Choroid plexus epithelial cell (primary cell): ENCODE results near the gene OTUD4.

ENCODE experiments used
- DNase-seq: peaks from one replicate; pipeline ENCODE4 v3.0.0-alpha.2; 2010; ENCODE audit warnings: low read depth
- H3K4me3 ChIP-seq: 2 replicates; pipeline ENCODE4 v1.5.1; 2011; ENCODE audit warnings: low read depth, mild to moderate bottlenecking, control low read depth, low read length, moderate library complexity
- CTCF ChIP-seq: conservative IDR thresholded peaks from 2 replicates; pipeline ENCODE4 v1.5.1; 2011; ENCODE audit warnings: low read depth, mild to moderate bottlenecking, control low read depth, inconsistent platforms, low read length, moderate library complexity

OTUD4 gene

DNA sequence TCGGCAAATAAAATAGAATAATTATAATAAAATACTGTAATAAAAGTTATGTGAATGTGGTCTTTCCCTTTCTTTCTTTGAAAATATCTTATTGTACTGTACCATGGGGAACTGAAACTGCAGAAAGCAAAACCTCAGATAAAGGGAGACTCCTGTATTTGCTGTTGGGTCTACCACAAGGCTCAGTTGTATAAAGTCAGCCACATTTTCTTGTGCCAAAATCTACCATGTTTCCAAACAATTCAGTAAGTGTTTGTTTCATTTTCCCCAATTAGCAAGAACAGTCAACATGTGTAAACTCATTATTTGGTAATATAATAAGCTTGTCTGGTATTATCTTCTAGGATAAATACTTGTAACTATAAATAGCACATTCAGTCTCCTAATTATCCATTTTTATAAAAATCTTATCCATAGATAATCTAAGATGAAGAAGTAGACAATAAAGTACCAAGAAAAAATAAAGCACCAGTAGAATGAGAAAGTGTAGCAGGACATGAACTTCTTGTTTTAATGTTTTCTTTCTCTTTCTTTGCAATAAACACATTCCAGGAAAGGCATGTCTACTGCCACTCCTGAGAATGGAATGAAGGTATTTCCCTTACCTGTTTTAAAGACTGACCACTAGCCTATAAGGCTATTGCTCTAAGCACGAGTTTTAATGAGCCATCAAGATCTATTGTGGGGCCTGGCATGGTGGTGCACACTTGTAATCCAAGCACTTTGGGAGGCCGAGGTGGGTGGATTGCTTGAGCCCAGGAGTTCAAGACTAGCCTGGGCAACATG, 15.0 kb upstream of the OTUD4 start:
- TF ChIP-seq CTCF = no peak
- no peak overlapping the region for H3K4me3 ChIP-seq
- DNase-seq = no peak

DNA sequence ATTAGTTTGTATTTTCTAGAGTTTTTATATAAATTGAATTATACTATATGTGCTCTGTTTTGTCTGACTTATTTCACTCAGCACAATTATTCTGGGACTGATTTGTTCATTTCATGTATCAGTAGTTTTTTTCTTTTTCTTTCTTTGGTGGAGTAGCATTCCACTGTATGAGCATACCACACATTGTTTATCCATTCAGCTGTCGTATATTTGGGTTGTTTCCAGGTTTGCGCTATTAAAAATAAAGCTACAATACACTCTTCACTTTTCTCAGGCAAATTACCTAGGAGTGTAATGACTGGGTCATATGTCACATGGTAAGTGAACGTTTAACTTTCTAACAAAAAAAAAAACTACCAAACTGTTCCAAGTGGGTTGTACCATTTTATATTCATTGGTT, 9.6 kb upstream of the OTUD4 start:
- peak; percentile 50 for DNase-seq
- H3K4me3 ChIP-seq = no peak overlapping the region

GRCh38 chr4:145186729-145187128, 6.3 kb upstream of the OTUD4 start:
- no peak for TF ChIP-seq CTCF
- DNase-seq = no peak
- H3K4me3 ChIP-seq = no peak overlapping the region

More for the DNA sequence above, 9.6 kb upstream of the OTUD4 start:
- TF ChIP-seq CTCF = no peak

DNA sequence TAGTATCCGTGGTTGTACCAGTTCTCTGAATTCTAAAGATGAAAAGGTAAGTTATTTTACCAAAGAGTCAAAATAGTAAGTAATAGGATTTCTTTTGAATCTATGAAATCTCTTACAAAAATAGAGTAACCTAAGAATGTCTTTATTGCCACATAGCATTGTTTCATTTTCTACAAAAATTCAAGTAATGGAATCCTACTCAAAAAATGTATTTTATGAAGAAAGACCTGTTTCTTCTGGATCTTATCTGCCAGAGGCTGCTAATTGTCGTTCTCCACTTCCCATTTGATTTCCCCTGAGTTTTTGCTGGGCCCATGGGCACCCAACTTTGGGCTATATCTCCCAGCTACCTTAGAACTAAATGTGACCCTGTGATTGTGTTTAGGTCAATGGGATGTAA, 3.2 kb upstream of the OTUD4 start:
- no peak overlapping the region for H3K4me3 ChIP-seq
- DNase-seq = no peak

GRCh38 chr4:145183023-145183422, 2.6 kb upstream of the OTUD4 start:
- no peak for DNase-seq
- H3K4me3 ChIP-seq = no peak overlapping the region
- TF ChIP-seq CTCF = no peak

More for the DNA sequence above, 3.2 kb upstream of the OTUD4 start:
- no peak for TF ChIP-seq CTCF

DNA sequence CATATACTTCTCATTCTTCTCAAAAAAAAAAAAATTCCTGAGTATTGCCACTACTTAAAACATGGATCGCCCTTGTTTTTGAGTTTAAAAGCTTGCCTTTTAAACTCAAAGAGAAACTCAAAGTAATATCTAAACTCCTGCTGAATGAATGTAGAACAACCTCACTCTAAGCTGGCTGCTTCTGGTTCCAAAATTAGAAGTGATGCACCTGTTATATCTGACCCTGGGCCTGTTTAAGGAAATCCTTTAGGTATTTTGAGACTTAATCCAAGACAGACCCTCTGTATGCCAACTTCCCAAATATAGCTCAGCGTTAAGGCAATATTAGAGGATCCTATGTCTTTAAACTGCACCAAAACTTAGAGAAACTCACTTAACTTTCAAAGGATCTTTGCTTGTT, 1.8 kb upstream of the OTUD4 start:
- TF ChIP-seq CTCF = no peak
- no peak overlapping the region for H3K4me3 ChIP-seq
- DNase-seq = no peak

GRCh38 chr4:145181091-145181501, 707 bp upstream of the OTUD4 start:
- no peak for DNase-seq
- no peak for TF ChIP-seq CTCF
- H3K4me3 ChIP-seq = peak overlapping the region; percentile 88

- DNase-seq = peak; percentile 39
- peak overlapping the region; percentile 88 for H3K4me3 ChIP-seq
Measured at GRCh38 chr4:145179861-145180297, 510 bp downstream of the OTUD4 start.
